LNCaP clone FGC (cell line): ENCODE data around the gene RASSF8.

Experiments used
- DNase-seq: peaks from one replicate; pipeline ENCODE4 v3.0.0-alpha.2; 2011; ENCODE audit warnings: low read depth
- H3K4me3 ChIP-seq: 2 replicates; pipeline ENCODE4 v1.5.1; 2011; ENCODE audit warnings: mild to moderate bottlenecking, low read depth, low read length, control low read depth
- TF ChIP-seq, protein P1 (sequence below): IDR thresholded peaks from 2 replicates; pipeline ENCODE4 v1.5.1; 2012; ENCODE audit warnings: mild to moderate bottlenecking; ENCODE audit not compliant: control insufficient read depth, insufficient read depth; ENCODE audit errors: extremely low read depth

Gene RASSF8

DNA sequence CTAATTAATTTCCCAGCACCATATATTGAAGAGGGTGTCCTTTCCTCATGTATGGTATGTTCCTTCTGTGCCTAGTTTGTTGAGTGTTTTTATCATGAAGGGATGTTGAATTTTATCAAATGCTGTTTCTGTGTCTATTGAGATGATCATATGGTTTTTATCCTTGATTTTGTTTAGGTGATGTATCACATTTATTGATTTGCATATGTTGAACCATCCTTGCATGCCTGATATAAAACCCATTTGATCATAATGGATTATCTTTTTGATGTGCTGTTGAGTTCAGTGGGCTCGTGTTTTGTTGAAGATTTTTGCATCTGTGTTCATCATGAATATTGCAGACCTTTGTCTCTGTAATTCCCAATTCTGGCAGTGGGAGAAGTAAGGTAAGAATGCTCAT is 44.6 kb downstream of the RASSF8 start:
- DNase-seq = no peak
- TF ChIP-seq, protein P1, sequence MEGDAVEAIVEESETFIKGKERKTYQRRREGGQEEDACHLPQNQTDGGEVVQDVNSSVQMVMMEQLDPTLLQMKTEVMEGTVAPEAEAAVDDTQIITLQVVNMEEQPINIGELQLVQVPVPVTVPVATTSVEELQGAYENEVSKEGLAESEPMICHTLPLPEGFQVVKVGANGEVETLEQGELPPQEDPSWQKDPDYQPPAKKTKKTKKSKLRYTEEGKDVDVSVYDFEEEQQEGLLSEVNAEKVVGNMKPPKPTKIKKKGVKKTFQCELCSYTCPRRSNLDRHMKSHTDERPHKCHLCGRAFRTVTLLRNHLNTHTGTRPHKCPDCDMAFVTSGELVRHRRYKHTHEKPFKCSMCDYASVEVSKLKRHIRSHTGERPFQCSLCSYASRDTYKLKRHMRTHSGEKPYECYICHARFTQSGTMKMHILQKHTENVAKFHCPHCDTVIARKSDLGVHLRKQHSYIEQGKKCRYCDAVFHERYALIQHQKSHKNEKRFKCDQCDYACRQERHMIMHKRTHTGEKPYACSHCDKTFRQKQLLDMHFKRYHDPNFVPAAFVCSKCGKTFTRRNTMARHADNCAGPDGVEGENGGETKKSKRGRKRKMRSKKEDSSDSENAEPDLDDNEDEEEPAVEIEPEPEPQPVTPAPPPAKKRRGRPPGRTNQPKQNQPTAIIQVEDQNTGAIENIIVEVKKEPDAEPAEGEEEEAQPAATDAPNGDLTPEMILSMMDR = no peak
- H3K4me3 ChIP-seq = no peak overlapping the region

DNA sequence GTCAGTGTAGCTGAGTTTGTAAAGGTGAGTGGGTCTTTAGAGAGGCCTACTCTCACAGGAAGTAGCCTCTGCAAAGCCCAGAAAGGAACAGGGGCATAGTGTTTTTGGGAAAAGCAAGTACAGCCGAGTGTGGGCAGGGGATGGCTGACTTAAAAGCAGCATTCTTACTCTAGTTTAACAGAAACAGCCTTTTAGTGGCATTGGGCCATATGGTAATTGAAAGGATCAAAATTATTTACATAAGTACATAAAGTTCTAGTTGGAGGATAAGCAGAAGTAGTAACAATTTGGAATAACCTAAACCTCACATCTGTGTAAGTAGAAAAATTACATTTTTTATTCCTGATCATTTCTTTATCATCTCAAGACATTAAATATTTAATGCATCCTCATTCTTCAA is 49.1 kb downstream of the RASSF8 start:
- DNase-seq = no peak
- TF ChIP-seq, protein P1 = no peak
- H3K4me3 ChIP-seq = no peak overlapping the region

DNA sequence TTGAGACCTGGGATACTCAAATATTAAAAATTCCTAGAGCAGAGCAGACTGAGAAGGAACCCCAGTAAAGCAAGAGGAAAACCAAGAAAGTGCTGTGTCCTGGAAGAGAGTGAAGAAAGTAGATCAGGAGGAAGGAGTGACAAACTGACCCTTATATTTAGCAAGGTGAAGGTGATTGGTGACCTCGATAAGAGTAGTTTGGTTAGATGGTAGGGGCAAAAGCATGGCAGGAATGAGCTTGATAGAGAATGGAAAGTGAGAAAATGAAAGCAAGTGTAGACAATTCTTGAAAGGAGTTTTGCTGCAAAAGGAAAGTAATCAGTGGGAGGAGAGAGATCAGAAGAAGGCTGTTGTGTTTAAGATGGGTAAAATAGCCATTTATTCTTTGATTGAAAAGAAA is 51.1 kb downstream of the RASSF8 start:
- no peak for DNase-seq
- TF ChIP-seq, protein P1 = no peak
- H3K4me3 ChIP-seq = no peak overlapping the region

DNA sequence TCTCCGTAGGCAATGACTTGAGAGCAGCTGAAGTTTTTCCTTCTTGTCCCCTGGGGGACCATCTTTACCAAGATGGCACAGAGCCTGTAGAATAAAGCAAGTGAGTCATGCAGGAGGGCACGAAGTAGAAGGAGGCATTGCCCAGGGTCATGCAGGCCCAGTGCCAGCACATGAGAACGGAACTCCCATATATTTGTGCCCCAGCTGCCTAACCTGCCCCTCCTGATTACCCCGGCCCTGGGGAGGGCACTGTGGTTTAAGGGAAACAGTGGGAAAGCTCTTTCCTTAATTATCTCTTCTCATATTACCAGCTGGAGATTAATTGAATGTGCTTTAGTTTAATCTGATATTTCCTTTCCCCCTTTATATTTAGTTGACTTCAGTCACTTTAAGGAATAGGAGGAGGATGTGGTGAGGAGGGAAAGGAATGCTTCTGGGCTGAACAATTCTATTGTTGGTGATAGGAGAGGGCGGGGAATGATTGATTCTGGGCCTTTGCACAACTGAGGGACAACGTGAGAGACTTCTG is 51.9 kb downstream of the RASSF8 start:
- TF ChIP-seq, protein P1 = no peak
- DNase-seq = no peak
- H3K4me3 ChIP-seq = no peak overlapping the region

DNA sequence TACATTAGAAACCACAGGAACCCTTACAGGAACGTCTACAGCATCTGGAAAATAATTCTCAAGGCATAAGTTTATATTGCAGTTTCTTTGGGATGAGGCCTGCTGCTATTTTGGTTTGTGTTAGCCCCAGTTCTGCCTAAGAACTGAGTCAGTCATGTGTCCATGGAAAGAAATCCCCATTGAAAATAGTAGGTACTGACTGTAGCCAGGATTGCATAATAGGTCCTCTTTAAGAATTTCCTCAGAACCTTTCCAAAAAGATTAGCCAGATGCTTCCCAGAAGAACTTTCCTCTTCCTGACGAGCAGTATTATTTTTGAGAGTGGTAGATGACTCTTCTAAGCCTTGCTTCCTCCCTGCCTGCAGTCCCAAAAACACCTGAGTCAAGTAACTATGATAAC is 52.6 kb downstream of the RASSF8 start:
- no peak overlapping the region for H3K4me3 ChIP-seq
- TF ChIP-seq, protein P1 = no peak
- DNase-seq = no peak

DNA sequence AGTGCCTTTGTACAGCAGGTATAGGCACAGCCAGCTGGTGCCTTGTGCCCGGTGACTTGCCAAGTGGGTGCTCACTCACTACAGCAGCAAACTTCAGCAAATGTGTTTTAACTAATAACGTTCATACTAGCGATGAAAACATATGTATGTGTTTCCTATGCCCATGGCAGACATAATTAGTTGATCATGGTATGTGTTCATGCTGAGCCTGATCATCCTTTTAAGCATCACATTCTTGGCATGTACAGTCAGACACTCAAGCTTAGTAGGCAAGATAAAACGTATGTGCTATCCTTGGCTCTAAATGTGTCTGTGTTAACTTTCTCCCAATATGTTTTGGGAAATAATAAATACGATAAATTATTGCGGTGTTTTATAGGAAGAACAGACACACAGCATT is 55.6 kb downstream of the RASSF8 start:
- TF ChIP-seq, protein P1 = no peak
- DNase-seq = no peak
- H3K4me3 ChIP-seq = no peak overlapping the region

DNA sequence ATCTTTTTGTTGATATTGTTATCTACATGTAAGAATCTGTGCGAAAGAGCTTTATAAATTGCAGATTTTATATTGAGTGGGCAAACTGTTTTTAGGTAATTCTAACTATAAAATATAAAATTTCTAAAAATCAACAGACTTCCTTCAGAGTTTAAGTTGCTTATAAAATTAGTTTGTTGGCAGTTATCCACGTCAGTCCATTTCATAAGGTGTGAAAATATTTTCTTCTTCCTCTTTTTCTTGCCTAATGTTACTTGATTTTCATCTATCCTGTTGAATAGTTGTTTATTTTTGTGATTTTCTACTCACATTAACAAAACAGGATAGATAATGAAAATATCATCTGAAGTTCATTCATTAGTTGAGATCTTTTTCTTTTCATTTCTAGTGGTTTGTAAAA is 58.0 kb downstream of the RASSF8 start:
- no peak for DNase-seq
- TF ChIP-seq, protein P1 = no peak
- no peak overlapping the region for H3K4me3 ChIP-seq
